H9 (cell line): ENCODE data around the gene KCNIP3. TPM values are rescaled to one million over a fixed set of nuclear protein-coding genes. Genes with fewer than 3 reads are reported as not detected.
"Not testable (repeated sequence)": the region's sequence is repeated elsewhere in the genome, so short reads cannot be mapped to it uniquely, and the experiment has no call there.

Source experiments
- DNase-seq: peaks from one replicate; pipeline ENCODE4 v3.0.0-alpha.2; 2017
- H2AFZ ChIP-seq: one replicate; pipeline ENCODE4 v1.6.1; 2013; ENCODE audit warnings: mild to moderate bottlenecking, low read length, control low read depth, moderate library complexity
- H2AK5ac ChIP-seq: 2 replicates; pipeline ENCODE4 v1.6.1; 2013; ENCODE audit warnings: low read length, control low read depth, mixed read lengths; ENCODE audit not compliant: insufficient read length
- H2BK120ac ChIP-seq: one replicate; pipeline ENCODE4 v1.6.1; 2013; ENCODE audit warnings: low read depth, mild to moderate bottlenecking, low read length, control low read depth, inconsistent platforms; ENCODE audit not compliant: poor library complexity, severe bottlenecking
- H2BK12ac ChIP-seq: 2 replicates; pipeline ENCODE4 v1.6.1; 2013; ENCODE audit warnings: low read length, control low read depth, mixed read lengths, low read depth; ENCODE audit not compliant: insufficient read length
- H2BK15ac ChIP-seq: 2 replicates; pipeline ENCODE4 v1.6.1; 2013; ENCODE audit warnings: low read depth, low read length, control low read depth
- H2BK20ac ChIP-seq: one replicate; pipeline ENCODE4 v1.6.1; 2013; ENCODE audit warnings: low read depth, mild to moderate bottlenecking, low read length, control low read depth, inconsistent platforms; ENCODE audit not compliant: poor library complexity, severe bottlenecking
- H2BK5ac ChIP-seq: 2 replicates; pipeline ENCODE4 v1.6.1; 2013; ENCODE audit warnings: low read length, control low read depth, mixed read lengths; ENCODE audit not compliant: insufficient read length
- H3K14ac ChIP-seq: 2 replicates; pipeline ENCODE4 v1.6.1; 2013; ENCODE audit warnings: low read length, control low read depth; ENCODE audit not compliant: insufficient read depth
- H3K18ac ChIP-seq: 2 replicates; pipeline ENCODE4 v1.6.1; 2013; ENCODE audit warnings: low read depth, mild to moderate bottlenecking, mixed read lengths, low read length, control low read depth; ENCODE audit not compliant: insufficient read length
- H3K23ac ChIP-seq: 2 replicates; pipeline ENCODE4 v1.6.1; 2013; ENCODE audit warnings: low read length, control low read depth, mixed read lengths, low read depth; ENCODE audit not compliant: insufficient read length
- H3K23me2 ChIP-seq: 2 replicates; pipeline ENCODE4 v1.6.1; 2013; ENCODE audit warnings: low read depth, mild to moderate bottlenecking, mixed read lengths, low read length, control low read depth; ENCODE audit not compliant: insufficient read length, poor library complexity, severe bottlenecking
- H3K27ac ChIP-seq: 2 replicates; pipeline ENCODE4 v1.5.1; 2013; ENCODE audit warnings: low read length, control low read depth, mixed read lengths, low read depth; ENCODE audit not compliant: insufficient read length
- H3K27me3 ChIP-seq: 2 replicates; pipeline ENCODE4 v1.6.1; 2013; ENCODE audit warnings: low read length, control low read depth, inconsistent platforms; ENCODE audit not compliant: insufficient read depth
- H3K4ac ChIP-seq: 2 replicates; pipeline ENCODE4 v1.6.1; 2013; ENCODE audit warnings: low read depth, mild to moderate bottlenecking, control low read depth, inconsistent platforms, low read length, moderate library complexity
- H3K4me1 ChIP-seq: 2 replicates; pipeline ENCODE4 v1.6.1; 2013; ENCODE audit warnings: low read length, control low read depth, inconsistent platforms; ENCODE audit not compliant: insufficient read depth
- H3K4me2 ChIP-seq: 2 replicates; pipeline ENCODE4 v1.6.1; 2013; ENCODE audit warnings: low read length, control low read depth, mixed read lengths; ENCODE audit not compliant: insufficient read length, insufficient read depth
- H3K56ac ChIP-seq: 2 replicates; pipeline ENCODE4 v1.6.1; 2013; ENCODE audit warnings: low read depth, mild to moderate bottlenecking, mixed read lengths, low read length, control low read depth; ENCODE audit not compliant: insufficient read length
- H3K79me1 ChIP-seq: 2 replicates; pipeline ENCODE4 v1.6.1; 2013; ENCODE audit warnings: low read depth, mild to moderate bottlenecking, moderate library complexity, low read length, control low read depth, inconsistent platforms; ENCODE audit not compliant: insufficient read depth, poor library complexity, severe bottlenecking
- H3K79me2 ChIP-seq: 2 replicates; pipeline ENCODE4 v1.6.1; 2013; ENCODE audit warnings: low read length, control low read depth, inconsistent platforms; ENCODE audit not compliant: insufficient read depth
- H3K9ac ChIP-seq: 2 replicates; pipeline ENCODE4 v1.6.1; 2013; ENCODE audit warnings: low read length, control low read depth, mixed read lengths; ENCODE audit not compliant: insufficient read length; ENCODE audit errors: extremely low read depth
- H3K9me3 ChIP-seq: one replicate; pipeline ENCODE4 v1.6.1; 2013; ENCODE audit warnings: low read depth, low read length, inconsistent platforms; ENCODE audit not compliant: control insufficient read depth
- H3T11ph ChIP-seq: one replicate; pipeline ENCODE4 v1.6.1; 2013; ENCODE audit warnings: mild to moderate bottlenecking, low read length, control low read depth, inconsistent platforms
- H4K20me1 ChIP-seq: one replicate; pipeline ENCODE4 v1.6.1; 2013; ENCODE audit not compliant: control insufficient read depth, insufficient read length, insufficient read depth
- H4K5ac ChIP-seq: 2 replicates; pipeline ENCODE4 v1.6.1; 2013; ENCODE audit warnings: low read depth, mild to moderate bottlenecking, mixed read lengths, low read length, control low read depth; ENCODE audit not compliant: insufficient read length
- H4K8ac ChIP-seq: replicated peaks from 2 replicates; pipeline ENCODE4 v1.6.1; 2013; ENCODE audit warnings: low read length, control low read depth, mixed read lengths, low read depth; ENCODE audit not compliant: insufficient read length
- H4K91ac ChIP-seq: 2 replicates; pipeline ENCODE4 v1.6.1; 2013; ENCODE audit warnings: low read depth, mild to moderate bottlenecking, moderate library complexity, mixed read lengths, low read length, control low read depth; ENCODE audit not compliant: insufficient read length
- H3K27ac Mint-ChIP-seq, 3 experiments: 2 replicates in 2 of 3; 3 replicates in 1 of 3; pipeline ENCODE4 v1.8.0; 2020 to 2021; ENCODE audit warnings: mixed read lengths in 3 of 3, mild to moderate bottlenecking in 1 of 3, moderate library complexity in 1 of 3
- H3K27me3 Mint-ChIP-seq: 2 replicates; pipeline ENCODE4 v1.8.0; 2021; ENCODE audit warnings: low read depth, mild to moderate bottlenecking, moderate library complexity, mixed read lengths
- H3K36me3 Mint-ChIP-seq, 3 experiments: 2 replicates in 2 of 3; 3 replicates in 1 of 3; pipeline ENCODE4 v1.8.0; 2020 to 2021; ENCODE audit warnings: low read depth in 3 of 3, mixed read lengths in 3 of 3; ENCODE audit not compliant: insufficient read depth in 1 of 3
- H3K4me1 Mint-ChIP-seq, 2 experiments: 2 replicates each; pipeline ENCODE4 v1.8.0; 2020; ENCODE audit warnings: mixed read lengths in 2 of 2
- H3K4me3 Mint-ChIP-seq, 2 experiments: 2 replicates in 1 of 2; 3 replicates in 1 of 2; pipeline ENCODE4 v1.8.0; 2020 to 2021; ENCODE audit warnings: mild to moderate bottlenecking in 2 of 2, mixed read lengths in 2 of 2, moderate library complexity in 1 of 2
- H3K9me3 Mint-ChIP-seq, 2 experiments: 2 replicates in 1 of 2; 3 replicates in 1 of 2; pipeline ENCODE4 v1.8.0; 2020; ENCODE audit warnings: mild to moderate bottlenecking in 2 of 2, mixed read lengths in 2 of 2, moderate library complexity in 1 of 2
- WGBS: extraction: QIAGEN DNeasy Blood & Tissue Kit; methylation state at CpG from one replicate; pipeline ENCODE4 v1.1.7; 2013; ENCODE audit warnings: missing lambda C conversion rate, low lambda C conversion rate, mixed read lengths; ENCODE audit not compliant: insufficient read length; ENCODE audit errors: extremely low coverage; 5-methylcytosine and 5-hydroxymethylcytosine counted together
- total RNA-seq: library from RNA; stranded (reverse); gene quantifications from 2 replicates; pipeline ENCODE4 v1.2.1, GENCODE V29; 2021
- TF ChIP-seq, protein P1 (sequence below): fragments of 200-600 bp; sonication (generic); conservative IDR thresholded peaks from 3 replicates; pipeline ENCODE4 v1.8.0; 2021; ENCODE audit warnings: antibody characterized with exemption, mild to moderate bottlenecking

The KCNIP3 gene
- total RNA-seq, 1 experiment from 2014 or later, result 1.5 TPM

DNA sequence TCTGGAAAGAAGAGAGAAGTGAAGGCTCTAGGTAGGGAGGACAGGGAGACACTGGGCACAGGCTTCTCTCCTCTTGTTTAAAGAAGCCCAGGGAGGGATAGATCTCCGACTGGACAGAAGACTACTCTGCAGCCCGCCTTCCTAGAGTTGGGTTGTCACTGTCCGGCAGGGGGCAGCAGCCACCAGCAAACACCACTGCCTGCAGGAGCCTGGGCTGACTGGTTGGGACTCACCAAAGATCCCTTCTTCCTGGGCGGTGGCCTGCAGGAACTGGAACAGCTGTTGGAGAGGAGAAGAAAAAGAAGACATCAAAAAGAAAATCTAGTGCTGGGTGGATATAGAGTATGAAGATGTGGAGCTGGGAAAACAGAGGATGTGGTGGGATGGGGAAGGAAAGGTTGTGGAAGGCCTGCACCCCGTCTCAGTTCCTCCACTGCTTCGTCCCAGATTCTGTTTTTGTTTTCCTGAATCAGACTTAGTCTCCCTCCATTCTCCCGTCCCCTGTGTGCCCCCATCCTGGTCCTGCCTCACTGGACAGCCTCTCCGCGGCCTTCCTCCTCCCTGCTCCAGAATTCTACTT is 117.0 kb downstream of the KCNIP3 start:
- not testable (repeated sequence) for H3K36me3 Mint-ChIP-seq, H3K27ac Mint-ChIP-seq, H3K4me1 ChIP-seq, H3K23ac ChIP-seq, H3K9ac ChIP-seq, H4K5ac ChIP-seq, H3K9me3 ChIP-seq, H4K91ac ChIP-seq, H3K4me3 Mint-ChIP-seq, H3K23me2 ChIP-seq, H3K56ac ChIP-seq, H4K20me1 ChIP-seq, H3K14ac ChIP-seq, H3K79me2 ChIP-seq, H2BK5ac ChIP-seq, H3K27me3 ChIP-seq, H2AK5ac ChIP-seq, H3K18ac ChIP-seq, H2BK15ac ChIP-seq, H3K4me2 ChIP-seq, H2BK12ac ChIP-seq, H2BK20ac ChIP-seq, H3K79me1 ChIP-seq, H3T11ph ChIP-seq, H2AFZ ChIP-seq, H3K27ac ChIP-seq, H3K4me1 Mint-ChIP-seq, H4K8ac ChIP-seq, H2BK120ac ChIP-seq, H3K9me3 Mint-ChIP-seq, H3K4ac ChIP-seq
- TF ChIP-seq, protein P1, sequence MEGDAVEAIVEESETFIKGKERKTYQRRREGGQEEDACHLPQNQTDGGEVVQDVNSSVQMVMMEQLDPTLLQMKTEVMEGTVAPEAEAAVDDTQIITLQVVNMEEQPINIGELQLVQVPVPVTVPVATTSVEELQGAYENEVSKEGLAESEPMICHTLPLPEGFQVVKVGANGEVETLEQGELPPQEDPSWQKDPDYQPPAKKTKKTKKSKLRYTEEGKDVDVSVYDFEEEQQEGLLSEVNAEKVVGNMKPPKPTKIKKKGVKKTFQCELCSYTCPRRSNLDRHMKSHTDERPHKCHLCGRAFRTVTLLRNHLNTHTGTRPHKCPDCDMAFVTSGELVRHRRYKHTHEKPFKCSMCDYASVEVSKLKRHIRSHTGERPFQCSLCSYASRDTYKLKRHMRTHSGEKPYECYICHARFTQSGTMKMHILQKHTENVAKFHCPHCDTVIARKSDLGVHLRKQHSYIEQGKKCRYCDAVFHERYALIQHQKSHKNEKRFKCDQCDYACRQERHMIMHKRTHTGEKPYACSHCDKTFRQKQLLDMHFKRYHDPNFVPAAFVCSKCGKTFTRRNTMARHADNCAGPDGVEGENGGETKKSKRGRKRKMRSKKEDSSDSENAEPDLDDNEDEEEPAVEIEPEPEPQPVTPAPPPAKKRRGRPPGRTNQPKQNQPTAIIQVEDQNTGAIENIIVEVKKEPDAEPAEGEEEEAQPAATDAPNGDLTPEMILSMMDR, result peak; percentile 87
- WGBS, result no CpG with 5 or more reads among the region's 9 CpGs
- peaks cover 33% of the 10 kb centered on the region for H3K27me3 Mint-ChIP-seq
- DNase-seq, result peak; percentile 82

DNA sequence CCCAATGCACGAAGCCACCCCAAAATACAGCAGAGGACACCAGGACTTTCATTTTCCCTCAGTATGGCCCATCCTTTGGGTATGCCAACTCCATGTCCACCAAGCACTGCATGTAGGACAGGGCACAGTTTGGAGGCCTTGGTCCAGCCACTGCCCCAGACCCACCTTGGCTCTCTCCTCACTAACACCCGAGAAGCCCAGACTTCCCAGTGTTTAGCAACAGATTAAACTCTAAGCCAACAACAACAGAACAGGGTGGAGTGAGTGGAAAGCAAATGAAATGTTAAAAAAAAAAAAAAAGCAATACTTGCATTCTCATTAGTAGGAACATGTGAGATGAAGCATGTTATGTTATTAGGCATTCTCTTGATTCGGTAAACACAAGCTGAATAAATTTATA is 118.0 kb downstream of the KCNIP3 start:
- no CpG with 5 or more reads among the region's 3 CpGs for WGBS
- not testable (repeated sequence) for H4K8ac ChIP-seq, H3K9ac ChIP-seq, H3K4me3 Mint-ChIP-seq, H2BK120ac ChIP-seq, H3K27me3 ChIP-seq, H3K4me1 Mint-ChIP-seq, H3K14ac ChIP-seq, H3K9me3 ChIP-seq, H3K36me3 Mint-ChIP-seq, H3K4me1 ChIP-seq, H2BK15ac ChIP-seq, H2BK20ac ChIP-seq, H3K79me1 ChIP-seq, H3K56ac ChIP-seq, DNase-seq, H3K4ac ChIP-seq, H3K9me3 Mint-ChIP-seq, H4K5ac ChIP-seq, H3K4me2 ChIP-seq, H2AFZ ChIP-seq, H3K18ac ChIP-seq, H2AK5ac ChIP-seq, H4K91ac ChIP-seq, H4K20me1 ChIP-seq, H2BK5ac ChIP-seq, H2BK12ac ChIP-seq, H3T11ph ChIP-seq, H3K23ac ChIP-seq, H3K23me2 ChIP-seq, H3K27ac ChIP-seq, H3K27ac Mint-ChIP-seq, H3K79me2 ChIP-seq
- H3K27me3 Mint-ChIP-seq, result peaks cover 39% of the 10 kb centered on the region
